GM21390 (cell line): ENCODE measurements around the gene SLAMF6.
"Not testable (repeated sequence)": the region's sequence is repeated elsewhere in the genome, so short reads cannot be mapped to it uniquely, and the experiment has no call there.

Experiments
- ATAC-seq: cut with Tn5 transposase; IDR thresholded peaks from one replicate; pipeline ENCODE4 v1.9.1; 2021; ENCODE audit not compliant: unreplicated experiment

SLAMF6 gene

GRCh38 chr1:160517519-160517918 is 5.5 kb downstream of the SLAMF6 start:
- not testable (repeated sequence) for ATAC-seq

GRCh38 chr1:160515908-160516307 is 7.1 kb downstream of the SLAMF6 start:
- not testable (repeated sequence) for ATAC-seq

- no peak for ATAC-seq
Observed at GRCh38 chr1:160504651-160505050, 18.4 kb downstream of the SLAMF6 start.

GRCh38 chr1:160503087-160503486 is 20.0 kb downstream of the SLAMF6 start:
- ATAC-seq, result no peak

- ATAC-seq, result no peak
Observed at GRCh38 chr1:160500321-160500990, 22.6 kb downstream of the SLAMF6 start.

- ATAC-seq, result no peak
Observed at GRCh38 chr1:160499631-160500030, 23.4 kb downstream of the SLAMF6 start.

- not testable (repeated sequence) for ATAC-seq
Observed at GRCh38 chr1:160498301-160499065, 24.6 kb downstream of the SLAMF6 start.

- ATAC-seq, result no peak
Observed at GRCh38 chr1:160496334-160496733, 26.7 kb downstream of the SLAMF6 start.

GRCh38 chr1:160494620-160495019 is 28.4 kb downstream of the SLAMF6 start:
- ATAC-seq, result no peak

- no peak for ATAC-seq
Observed at GRCh38 chr1:160492617-160493016, 30.4 kb downstream of the SLAMF6 start.

- ATAC-seq, result no peak
Observed at GRCh38 chr1:160491981-160492380, 31.1 kb downstream of the SLAMF6 start.

- no peak for ATAC-seq
Observed at GRCh38 chr1:160491017-160491416, 32.0 kb downstream of the SLAMF6 start.

- no peak for ATAC-seq
Observed at GRCh38 chr1:160489513-160490261, 33.4 kb downstream of the SLAMF6 start.

- ATAC-seq, result no peak
Observed at GRCh38 chr1:160488347-160489058, 34.6 kb downstream of the SLAMF6 start.

GRCh38 chr1:160486453-160486852 is 36.6 kb downstream of the SLAMF6 start:
- ATAC-seq, result no peak

GRCh38 chr1:160483505-160484185 is 39.4 kb downstream of the SLAMF6 start:
- no peak for ATAC-seq

GRCh38 chr1:160481979-160482596 is 41.0 kb downstream of the SLAMF6 start:
- no peak for ATAC-seq

- ATAC-seq, result not testable (repeated sequence)
Observed at GRCh38 chr1:160480781-160481180, 42.3 kb downstream of the SLAMF6 start.

GRCh38 chr1:160479091-160479490 is 44.0 kb downstream of the SLAMF6 start:
- ATAC-seq, result not testable (repeated sequence)
